NT2/D1 (cell line): ENCODE results near the gene CYP21A2.
"Not testable (repeated sequence)": the region's sequence is repeated elsewhere in the genome, so short reads cannot be mapped to it uniquely, and the experiment has no call there.

Experiments used
- DNase-seq: peaks from one replicate; pipeline ENCODE4 v3.0.0-alpha.2; 2011; ENCODE audit warnings: low read depth, low spot score
- H3K27me3 ChIP-seq: 2 replicates; pipeline ENCODE4 v1.6.0; 2011; ENCODE audit warnings: mild to moderate bottlenecking; ENCODE audit not compliant: insufficient read length, insufficient read depth
- H3K36me3 ChIP-seq: 2 replicates; pipeline ENCODE4 v1.6.1; 2011; ENCODE audit warnings: mild to moderate bottlenecking, low read length, mixed read lengths; ENCODE audit not compliant: insufficient read depth, insufficient read length
- H3K4me1 ChIP-seq: 2 replicates; pipeline ENCODE4 v1.5.1; 2011; ENCODE audit not compliant: insufficient read depth, insufficient read length
- H3K4me3 ChIP-seq: 2 replicates; pipeline ENCODE4 v1.5.1; 2011; ENCODE audit warnings: low read depth; ENCODE audit not compliant: insufficient read length
- H3K9ac ChIP-seq: 2 replicates; pipeline ENCODE4 v1.6.0; 2011; ENCODE audit warnings: low read depth; ENCODE audit not compliant: insufficient read length
- H3K9me3 ChIP-seq: 2 replicates; pipeline ENCODE4 v1.5.1; 2011; ENCODE audit warnings: mild to moderate bottlenecking, low read length; ENCODE audit not compliant: insufficient read depth
- SUZ12 ChIP-seq: IDR thresholded peaks from 2 replicates; pipeline ENCODE4 v1.6.1; 2011; ENCODE audit not compliant: insufficient read length, insufficient read depth; ENCODE audit errors: extremely low read depth
- YY1 ChIP-seq: IDR thresholded peaks from 2 replicates; pipeline ENCODE4 v1.6.1; 2011; ENCODE audit not compliant: insufficient read length, insufficient read depth
- ZNF274 ChIP-seq: IDR thresholded peaks from 2 replicates; pipeline ENCODE4 v1.6.1; 2011; ENCODE audit warnings: mild to moderate bottlenecking, low read depth, low read length

CYP21A2 gene

GRCh38 chr6:32045811-32046449, 7.7 kb downstream of the CYP21A2 start:
- no peaks in the 10 kb centered on the region for H3K9me3 ChIP-seq
- no peaks in the 10 kb centered on the region for H3K27me3 ChIP-seq
- H3K4me1 ChIP-seq, result peaks cover 18% of the 10 kb centered on the region
- TF ChIP-seq SUZ12 (no peak), YY1 (no peak), ZNF274 (no peak)
- DNase-seq, result no peak
- no peak overlapping the region for H3K4me3 ChIP-seq
- no peaks in the 10 kb centered on the region for H3K36me3 ChIP-seq
- no peak overlapping the region for H3K9ac ChIP-seq

DNA sequence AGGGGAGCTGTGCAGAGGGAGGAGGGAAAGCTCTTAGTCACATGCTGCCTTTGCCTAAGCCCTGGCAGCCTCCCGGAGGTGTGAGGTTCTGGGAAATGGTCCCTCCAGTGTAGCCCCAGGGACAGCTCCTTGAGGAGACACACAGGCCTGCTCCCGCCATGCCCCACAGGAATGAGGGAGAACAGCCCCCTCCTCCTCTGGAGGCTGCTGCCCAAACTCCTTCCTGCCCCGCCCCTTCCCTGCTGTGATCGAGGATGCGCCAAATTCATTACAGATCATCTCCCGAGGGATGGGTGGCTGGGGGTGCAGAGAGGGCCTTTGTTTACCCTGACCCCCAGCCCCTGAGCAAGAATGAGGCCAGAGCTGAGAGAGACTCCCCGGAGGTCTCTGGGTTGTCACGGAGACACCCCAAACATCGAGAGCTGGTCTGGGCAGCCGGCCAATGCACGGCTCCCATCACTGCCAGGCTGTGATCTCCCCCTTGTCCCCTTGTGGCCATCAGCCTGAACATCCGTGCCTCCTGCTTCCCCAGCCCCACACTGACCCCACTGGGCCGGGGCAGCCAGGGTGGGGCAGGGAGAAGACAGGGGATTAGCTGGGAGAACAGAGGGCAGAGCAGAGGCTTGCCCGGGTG, 8.4 kb downstream of the CYP21A2 start:
- Histone ChIP-seq H3K36me3 (no peaks in the 10 kb centered on the region), H3K4me3 (no peak overlapping the region), H3K9me3 (no peaks in the 10 kb centered on the region), H3K9ac (no peak overlapping the region), H3K4me1 (peaks cover 18% of the 10 kb centered on the region), H3K27me3 (no peaks in the 10 kb centered on the region)
- no peak for DNase-seq
- TF ChIP-seq SUZ12 (no peak), ZNF274 (no peak), YY1 (no peak)

DNA sequence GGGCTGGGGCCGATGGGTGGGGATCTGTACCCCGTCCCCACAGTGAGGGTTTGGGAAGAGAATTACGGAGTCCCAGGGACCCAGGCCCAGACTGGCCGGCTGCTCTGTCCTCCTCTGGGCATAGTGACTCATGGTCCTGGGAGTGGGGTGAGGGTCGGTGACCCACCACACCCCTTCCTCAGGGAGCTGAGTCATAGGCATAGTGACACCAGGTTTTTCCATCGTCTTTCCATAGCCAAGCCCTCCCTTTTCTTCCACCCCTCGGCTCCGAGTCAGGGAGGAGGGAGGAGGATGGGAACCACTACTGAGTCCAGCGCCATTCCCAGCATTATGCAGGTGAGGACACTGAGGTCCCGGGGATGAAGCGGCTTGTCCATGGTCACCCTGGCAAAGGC, 8.9 kb downstream of the CYP21A2 start:
- peaks cover 18% of the 10 kb centered on the region for H3K4me1 ChIP-seq
- H3K9me3 ChIP-seq, result no peaks in the 10 kb centered on the region
- no peaks in the 10 kb centered on the region for H3K27me3 ChIP-seq
- no peaks in the 10 kb centered on the region for H3K36me3 ChIP-seq
- peak overlapping the region; percentile 56 for H3K9ac ChIP-seq
- no peak for TF ChIP-seq YY1
- TF ChIP-seq SUZ12, result no peak
- TF ChIP-seq ZNF274, result no peak
- DNase-seq, result no peak
- no peak overlapping the region for H3K4me3 ChIP-seq

- Histone ChIP-seq H3K9ac (peak overlapping the region; percentile 56), H3K9me3 (no peaks in the 10 kb centered on the region), H3K27me3 (no peaks in the 10 kb centered on the region), H3K4me1 (peaks cover 18% of the 10 kb centered on the region), H3K36me3 (no peaks in the 10 kb centered on the region), H3K4me3 (no peak overlapping the region)
- TF ChIP-seq SUZ12 (no peak), YY1 (no peak), ZNF274 (no peak)
- DNase-seq, result no peak
Measured at GRCh38 chr6:32047539-32047854, 9.3 kb downstream of the CYP21A2 start.

DNA sequence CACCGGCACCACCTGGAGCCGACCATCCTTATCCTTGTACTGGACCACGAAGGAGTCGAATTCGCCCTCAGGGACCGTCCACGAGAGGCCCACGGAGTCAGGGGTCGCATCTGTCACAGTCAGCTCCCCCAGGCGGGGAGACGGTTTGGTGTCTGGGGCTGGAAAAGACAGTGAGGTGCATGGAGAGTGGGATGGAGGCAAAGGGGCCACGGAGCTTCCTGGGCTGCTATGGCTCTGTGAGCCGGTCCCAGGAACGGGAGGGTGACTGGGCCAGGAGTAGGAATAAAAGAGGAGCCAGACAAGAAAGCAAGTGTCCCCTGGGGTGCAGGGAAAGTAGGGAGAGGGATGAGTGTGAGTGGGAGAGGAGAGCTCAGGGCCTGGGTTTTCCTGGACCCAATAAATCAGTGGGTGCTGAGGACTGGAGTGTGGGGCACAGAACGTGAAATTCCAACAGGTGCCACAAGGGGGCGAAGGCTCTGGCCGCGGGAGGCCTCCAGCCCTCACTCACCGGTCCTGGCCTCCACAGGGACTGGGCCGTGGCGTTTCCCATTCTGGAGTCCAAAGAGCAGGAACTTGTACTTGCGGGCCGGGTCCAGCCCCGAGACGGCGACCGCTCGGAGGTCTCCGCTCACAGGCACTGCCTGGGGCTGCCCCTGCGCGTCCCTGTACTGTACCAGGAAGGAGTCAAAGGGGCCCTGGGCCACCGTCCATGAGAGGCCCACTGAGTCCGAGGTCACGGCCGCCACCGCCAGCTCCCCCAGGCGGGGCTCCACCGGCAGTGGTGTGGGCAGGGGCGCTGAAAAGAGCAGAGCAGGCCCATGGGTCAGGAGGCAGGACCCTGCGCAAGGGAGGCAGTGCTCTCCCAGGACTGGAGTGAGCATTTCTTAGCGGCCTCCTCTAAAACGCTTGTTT, 9.9 kb downstream of the CYP21A2 start:
- no peaks in the 10 kb centered on the region for H3K36me3 ChIP-seq
- no peak for DNase-seq
- H3K4me1 ChIP-seq, result peaks cover 18% of the 10 kb centered on the region
- H3K9me3 ChIP-seq, result no peaks in the 10 kb centered on the region
- TF ChIP-seq ZNF274 (no peak), SUZ12 (no peak), YY1 (no peak)
- peak overlapping the region; percentile 56 for H3K9ac ChIP-seq
- H3K27me3 ChIP-seq, result no peaks in the 10 kb centered on the region
- no peak overlapping the region for H3K4me3 ChIP-seq

DNA sequence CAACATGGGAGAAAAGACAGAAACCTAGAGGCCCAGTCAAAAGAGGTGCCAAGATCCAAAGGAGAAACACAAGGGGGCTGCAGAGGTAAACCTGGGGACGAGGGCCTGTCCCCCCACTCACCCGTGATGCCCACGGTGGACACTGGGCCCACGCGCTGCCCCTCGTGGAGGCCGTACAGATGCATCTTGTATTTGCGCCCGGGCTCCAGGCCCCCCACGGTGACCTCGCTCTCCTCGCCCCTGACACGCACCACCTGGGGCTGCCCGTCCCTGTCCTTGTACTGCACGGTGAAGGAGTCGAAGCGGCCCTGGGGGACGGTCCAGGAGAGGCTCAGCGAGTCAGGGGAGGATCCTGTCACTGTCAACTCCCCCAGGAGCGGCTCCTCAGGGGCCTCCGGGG, 10.9 kb downstream of the CYP21A2 start:
- peaks cover 18% of the 10 kb centered on the region for H3K4me1 ChIP-seq
- not testable (repeated sequence) for H3K36me3 ChIP-seq, DNase-seq, H3K9ac ChIP-seq, H3K9me3 ChIP-seq, H3K4me3 ChIP-seq, H3K27me3 ChIP-seq

DNA sequence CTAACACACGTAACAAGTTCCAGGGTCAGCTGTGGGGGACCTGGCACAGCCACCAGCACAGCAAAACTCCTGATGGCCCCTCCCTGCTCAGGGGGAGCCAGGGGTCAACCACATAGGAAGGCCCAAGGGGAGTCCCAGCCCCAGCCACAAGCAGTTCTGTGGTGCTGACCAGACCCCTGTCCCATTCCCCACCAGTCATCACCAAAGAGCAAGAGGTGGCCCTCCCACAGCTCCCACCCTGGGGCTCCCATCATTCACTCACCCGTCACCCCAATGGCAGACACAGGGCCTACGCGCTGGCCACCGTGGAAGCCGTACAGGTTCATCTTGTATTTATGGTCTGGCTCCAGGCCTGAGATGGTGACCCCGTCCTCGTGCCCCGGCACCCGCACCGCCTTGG, 11.5 kb downstream of the CYP21A2 start:
- not testable (repeated sequence) for H3K9ac ChIP-seq, H3K4me3 ChIP-seq, H3K36me3 ChIP-seq, H3K9me3 ChIP-seq, H3K27me3 ChIP-seq, DNase-seq
- peaks cover 18% of the 10 kb centered on the region for H3K4me1 ChIP-seq
